CD4-positive, alpha-beta T cell treated with Interleukin-21 for 1 hour (primary cell): ENCODE measurements around the gene BCL11B.

Experiments
- DNase-seq: peaks from one replicate; pipeline ENCODE4 v3.0.0-alpha.2; 2020

BCL11B gene

GRCh38 chr14:99129998-99130397 lies 142.0 kb downstream of the BCL11B start:
- DNase-seq = no peak

GRCh38 chr14:99129211-99129696 lies 142.7 kb downstream of the BCL11B start:
- no peak for DNase-seq

- DNase-seq = no peak
Observed at GRCh38 chr14:99128185-99128584, 143.8 kb downstream of the BCL11B start.

- no peak for DNase-seq
Observed at GRCh38 chr14:99127651-99128167, 144.3 kb downstream of the BCL11B start.

- DNase-seq = no peak
Observed at GRCh38 chr14:99125616-99126431, 146.2 kb downstream of the BCL11B start.

GRCh38 chr14:99125113-99125512 lies 146.9 kb downstream of the BCL11B start:
- DNase-seq = no peak

- DNase-seq = no peak
Observed at GRCh38 chr14:99124482-99125105, 147.4 kb downstream of the BCL11B start.

GRCh38 chr14:99123208-99123870 lies 148.7 kb downstream of the BCL11B start:
- DNase-seq = no peak

- DNase-seq = no peak
Observed at GRCh38 chr14:99122521-99123125, 149.4 kb downstream of the BCL11B start.

GRCh38 chr14:99121319-99121875 lies 150.6 kb downstream of the BCL11B start:
- no peak for DNase-seq

GRCh38 chr14:99120526-99121318 lies 151.3 kb downstream of the BCL11B start:
- no peak for DNase-seq

GRCh38 chr14:99119554-99120525 lies 152.2 kb downstream of the BCL11B start:
- no peak for DNase-seq
